MV-4-11 (cell line): ENCODE measurements around the gene WWOX.

Source experiments
- DNase-seq: peaks from one replicate; lab custom pipeline; 2025; lab: John Stamatoyannopoulos, UW

WWOX gene

GRCh38 chr16:78402833-78403232 lies 303.4 kb downstream of the WWOX start:
- no peak for DNase-seq

- DNase-seq = no peak
Measured at GRCh38 chr16:78405040-78405439, 305.6 kb downstream of the WWOX start.

- no peak for DNase-seq
Measured at GRCh38 chr16:78405833-78406232, 306.4 kb downstream of the WWOX start.

GRCh38 chr16:78407191-78407590 lies 307.7 kb downstream of the WWOX start:
- DNase-seq = no peak

- no peak for DNase-seq
Measured at GRCh38 chr16:78413651-78414050, 314.2 kb downstream of the WWOX start.

- peak; percentile 35 for DNase-seq
Measured at GRCh38 chr16:78415013-78415412, 315.6 kb downstream of the WWOX start.

GRCh38 chr16:78415669-78416068 lies 316.2 kb downstream of the WWOX start:
- no peak for DNase-seq

GRCh38 chr16:78416400-78416799 lies 316.9 kb downstream of the WWOX start:
- DNase-seq = no peak

GRCh38 chr16:78421181-78421708 lies 321.8 kb downstream of the WWOX start:
- no peak for DNase-seq

GRCh38 chr16:78425281-78425680 lies 325.8 kb downstream of the WWOX start:
- DNase-seq = no peak

- DNase-seq = no peak
Measured at GRCh38 chr16:78425891-78426510, 326.5 kb downstream of the WWOX start.

- DNase-seq = no peak
Measured at GRCh38 chr16:78428193-78428592, 328.7 kb downstream of the WWOX start.

- DNase-seq = no peak
Measured at GRCh38 chr16:78430281-78430680, 330.8 kb downstream of the WWOX start.

GRCh38 chr16:78431004-78431670 lies 331.7 kb downstream of the WWOX start:
- no peak for DNase-seq

- DNase-seq = no peak
Measured at GRCh38 chr16:78431701-78432100, 332.2 kb downstream of the WWOX start.

GRCh38 chr16:78432451-78432850 lies 333.0 kb downstream of the WWOX start:
- DNase-seq = no peak

- DNase-seq = no peak
Measured at GRCh38 chr16:78433116-78433515, 333.7 kb downstream of the WWOX start.

- no peak for DNase-seq
Measured at GRCh38 chr16:78434401-78434800, 334.9 kb downstream of the WWOX start.

- no peak for DNase-seq
Measured at GRCh38 chr16:78435260-78435659, 335.8 kb downstream of the WWOX start.

GRCh38 chr16:78436023-78436422 lies 336.6 kb downstream of the WWOX start:
- no peak for DNase-seq

- DNase-seq = no peak
Measured at GRCh38 chr16:78436846-78437245, 337.4 kb downstream of the WWOX start.

- DNase-seq = no peak
Measured at GRCh38 chr16:78437352-78437968, 338.0 kb downstream of the WWOX start.

GRCh38 chr16:78438219-78438618 lies 338.8 kb downstream of the WWOX start:
- no peak for DNase-seq
